H1 (cell line): Measurements from ENCODE around the gene S100A10. TPM values are rescaled to one million over a fixed set of nuclear protein-coding genes. Genes with fewer than 3 reads are reported as not detected.

Experiments used
- CTCF ChIA-PET: fragments of 300-600 bp; sonication (Branson Sonifier 250); formaldehyde crosslinking; loops from one replicate; lab custom pipeline; 2021; ENCODE audit not compliant: partially characterized antibody; lab: Charles Lee
- POLR2A ChIA-PET: fragments of 300-600 bp; sonication (Branson Sonifier 250); formaldehyde crosslinking; loops from one replicate; lab custom pipeline; 2021; ENCODE audit warnings: inconsistent platforms; ENCODE audit not compliant: partially characterized antibody; lab: Charles Lee
- DNase-seq, 2 experiments: peaks; one replicate each; pipeline versions ENCODE4 v3.0.0 to v3.0.0-alpha.2; 2010 to 2022; ENCODE audit warnings: low spot score in 2 of 2, low read depth in 1 of 2, mixed read lengths in 1 of 2
- FAIRE-seq: peaks from 2 replicates; lab custom pipeline; 2011; peaks lifted over from hg19 to GRCh38; lab: Jason Lieb, UNC
- H2AFZ ChIP-seq: 2 replicates; pipeline ENCODE4 v1.8.1; 2012; ENCODE audit warnings: low read length, inconsistent platforms
- H2AK5ac ChIP-seq: 2 replicates; pipeline ENCODE4 v1.6.1; 2013; ENCODE audit warnings: low read depth, low read length
- H2BK120ac ChIP-seq: replicated peaks from 2 replicates; pipeline ENCODE3; 2013; ENCODE audit warnings: low read depth, low read length, inconsistent platforms
- H2BK12ac ChIP-seq: 2 replicates; pipeline ENCODE4 v1.6.1; 2013; ENCODE audit warnings: low read depth, low read length
- H2BK15ac ChIP-seq: 2 replicates; pipeline ENCODE4 v1.6.1; 2013; ENCODE audit warnings: low read length
- H2BK20ac ChIP-seq: 2 replicates; pipeline ENCODE4 v1.6.1; 2013; ENCODE audit warnings: low read length
- H2BK5ac ChIP-seq: 2 replicates; pipeline ENCODE4 v1.6.1; 2013; ENCODE audit warnings: low read depth, low read length
- H3K14ac ChIP-seq: 2 replicates; pipeline ENCODE4 v1.6.1; 2013; ENCODE audit warnings: inconsistent platforms; ENCODE audit not compliant: insufficient read length
- H3K18ac ChIP-seq: 2 replicates; pipeline ENCODE4 v1.6.1; 2013; ENCODE audit warnings: low read length; ENCODE audit errors: extremely low read depth
- H3K23ac ChIP-seq: 2 replicates; pipeline ENCODE4 v1.6.1; 2013; ENCODE audit warnings: inconsistent platforms; ENCODE audit not compliant: insufficient read length
- H3K23me2 ChIP-seq: 2 replicates; pipeline ENCODE4 v1.6.1; 2013; ENCODE audit warnings: low read depth, low read length
- H3K27ac ChIP-seq: 2 replicates; pipeline ENCODE4 v1.6.1; 2011; ENCODE audit warnings: low read depth, low read length, inconsistent platforms
- H3K27me3 ChIP-seq, 4 experiments: replicated peaks in 1 of 4; 1 replicate in 1 of 4; 2 replicates in 3 of 4; pipeline versions ENCODE4 v1.6.1 to v1.8.1; 2011 to 2013; ENCODE audit warnings: low read length in 3 of 4, mild to moderate bottlenecking in 3 of 4, inconsistent platforms in 2 of 4, mixed read lengths in 2 of 4, moderate library complexity in 1 of 4; ENCODE audit not compliant: control insufficient read depth in 3 of 4, insufficient read depth in 3 of 4; ENCODE audit errors: extremely low read depth in 1 of 4
- H3K36me3 ChIP-seq, 4 experiments: 2 replicates each; pipeline versions ENCODE4 v1.6.1 to v1.8.1; 2011 to 2013; ENCODE audit warnings: mild to moderate bottlenecking in 4 of 4, low read length in 3 of 4, moderate library complexity in 2 of 4, control low read depth in 1 of 4, inconsistent platforms in 1 of 4; ENCODE audit not compliant: insufficient read depth in 4 of 4, control insufficient read depth in 2 of 4
- H3K4ac ChIP-seq: replicated peaks from 2 replicates; pipeline ENCODE3; 2013; ENCODE audit warnings: low read length, low read depth, mixed read lengths, inconsistent platforms; ENCODE audit not compliant: insufficient read length
- H3K4me1 ChIP-seq, 4 experiments: replicated peaks in 1 of 4; 1 replicate in 1 of 4; 2 replicates in 3 of 4; pipeline versions ENCODE4 v1.6.1 to v1.8.1; 2011 to 2013; ENCODE audit warnings: low read length in 3 of 4, inconsistent platforms in 2 of 4, mixed read lengths in 1 of 4; ENCODE audit not compliant: insufficient read depth in 4 of 4, control insufficient read depth in 3 of 4
- H3K4me2 ChIP-seq, 2 experiments: 2 replicates each; pipeline versions ENCODE4 v1.6.1 to v1.8.1; 2011 to 2013; ENCODE audit warnings: low read depth in 2 of 2, low read length in 2 of 2, control low read depth in 1 of 2, inconsistent platforms in 1 of 2, mild to moderate bottlenecking in 1 of 2; ENCODE audit not compliant: insufficient read depth in 1 of 2
- H3K4me3 ChIP-seq, 4 experiments: fragments of 200-600, 300-600 bp in 1 of 4; sonication (generic), shearing (Covaris generic), sonication (Bioruptor Twin) in 1 of 4; 2 replicates each; pipeline versions ENCODE4 v1.5.1 to v1.8.1; 2011 to 2016; ENCODE audit warnings: low read length in 4 of 4, low read depth in 3 of 4, control low read depth in 2 of 4, inconsistent platforms in 2 of 4, mild to moderate bottlenecking in 2 of 4, mixed read lengths in 1 of 4, moderate library complexity in 1 of 4; ENCODE audit not compliant: insufficient read depth in 2 of 4; ENCODE audit errors: extremely low read depth in 1 of 4
- H3K56ac ChIP-seq: replicated peaks from 2 replicates; pipeline ENCODE3; 2013; ENCODE audit warnings: low read depth, mild to moderate bottlenecking, mixed read lengths, low read length, inconsistent platforms; ENCODE audit not compliant: insufficient read length
- H3K79me1 ChIP-seq: 2 replicates; pipeline ENCODE4 v1.6.1; 2013; ENCODE audit warnings: low read depth, low read length, control low read depth
- H3K79me2 ChIP-seq, 2 experiments: 2 replicates each; pipeline versions ENCODE4 v1.6.1 to v1.8.1; 2012 to 2013; ENCODE audit warnings: low read length in 2 of 2, mild to moderate bottlenecking in 2 of 2, inconsistent platforms in 1 of 2; ENCODE audit not compliant: insufficient read depth in 2 of 2, control insufficient read depth in 1 of 2
- H3K9ac ChIP-seq, 4 experiments: replicated peaks in 1 of 4; 1 replicate in 1 of 4; 2 replicates in 3 of 4; pipeline versions ENCODE4 v1.6.1 to v1.8.1; 2011 to 2013; ENCODE audit warnings: low read depth in 3 of 4, low read length in 3 of 4, control low read depth in 2 of 4, mild to moderate bottlenecking in 2 of 4, moderate library complexity in 2 of 4, inconsistent platforms in 1 of 4; ENCODE audit errors: extremely low read depth in 1 of 4
- H3K9me3 ChIP-seq, 2 experiments: 2 replicates each; pipeline versions ENCODE4 v1.6.1 to v1.8.1; 2012 to 2013; ENCODE audit warnings: mild to moderate bottlenecking in 2 of 2, moderate library complexity in 2 of 2, control low read depth in 1 of 2, inconsistent platforms in 1 of 2, low read depth in 1 of 2, low read length in 1 of 2, mixed read lengths in 1 of 2; ENCODE audit not compliant: insufficient read depth in 2 of 2
- H4K20me1 ChIP-seq, 2 experiments: replicated peaks in 1 of 2; 2 replicates each; pipeline versions ENCODE3 to v1.8.1; 2011 to 2013; ENCODE audit warnings: inconsistent platforms in 2 of 2, low read length in 2 of 2, mild to moderate bottlenecking in 1 of 2; ENCODE audit not compliant: insufficient read depth in 2 of 2, control insufficient read depth in 1 of 2
- H4K5ac ChIP-seq: 2 replicates; pipeline ENCODE4 v1.6.1; 2013; ENCODE audit warnings: low read length, low read depth, mixed read lengths, inconsistent platforms; ENCODE audit not compliant: insufficient read length
- H4K8ac ChIP-seq: 2 replicates; pipeline ENCODE4 v1.8.0; 2013; ENCODE audit warnings: mild to moderate bottlenecking, moderate library complexity, low read length, inconsistent platforms; ENCODE audit not compliant: insufficient read depth; ENCODE audit errors: extremely low read depth
- H4K91ac ChIP-seq: replicated peaks from 2 replicates; pipeline ENCODE3; 2013; ENCODE audit warnings: low read length, mixed read lengths, inconsistent platforms; ENCODE audit not compliant: insufficient read length
- EP300 ChIP-seq, 2 experiments: IDR thresholded peaks; 1 replicate in 1 of 2; 2 replicates in 1 of 2; pipeline ENCODE4 v1.6.1; 2011 to 2012; ENCODE audit warnings: low read depth in 2 of 2, low read length in 2 of 2, mild to moderate bottlenecking in 2 of 2, borderline replicate concordance in 1 of 2, inconsistent platforms in 1 of 2, moderate library complexity in 1 of 2
- HDAC2 ChIP-seq, 2 experiments: fragments of 300-600 bp in 1 of 2; sonication (generic) in 1 of 2; IDR thresholded peaks; 2 replicates each; pipeline ENCODE4 v1.6.1; 2011 to 2012; ENCODE audit warnings: low read depth in 2 of 2, low read length in 2 of 2, mild to moderate bottlenecking in 2 of 2, moderate library complexity in 2 of 2, borderline replicate concordance in 1 of 2, inconsistent platforms in 1 of 2
- NRF1 ChIP-seq: IDR thresholded peaks from 2 replicates; pipeline ENCODE4 v1.6.1; 2011; ENCODE audit warnings: mild to moderate bottlenecking, low read depth, low read length, improper control_type of control experiment
- POLR2A ChIP-seq, 2 experiments: IDR thresholded peaks; 1 replicate in 1 of 2; 2 replicates in 1 of 2; pipeline ENCODE4 v1.6.1; 2011; ENCODE audit warnings: low read depth in 2 of 2, low read length in 2 of 2, mild to moderate bottlenecking in 2 of 2; ENCODE audit errors: control extremely low read depth in 1 of 2
- SIX5 ChIP-seq: IDR thresholded peaks from 2 replicates; pipeline ENCODE4 v1.6.1; 2011; ENCODE audit warnings: mild to moderate bottlenecking, low read depth, low read length
- SUZ12 ChIP-seq: fragments of 200-600 bp; sonication (generic); IDR thresholded peaks from 2 replicates; pipeline ENCODE4 v1.6.1; 2012; ENCODE audit warnings: mild to moderate bottlenecking, inconsistent platforms, low read length, moderate library complexity, mixed read lengths
- polyA plus RNA-seq, 7 experiments: library from polyadenylated mRNA; depleted of rRNA in 3 of 7; stranded (reverse) in 5 of 7; unstranded in 2 of 7; fragments of >200 nt in 5 of 7; fragments of 200-250 nt in 2 of 7; gene quantifications; 1 replicate in 5 of 7; 2 replicates in 1 of 7; 4 replicates in 1 of 7; pipeline versions ENCODE4 v1.2.1 to v1.2.3, GENCODE V29; 2011 to 2013; ENCODE audit warnings: missing spikeins in 2 of 7, mixed read lengths in 2 of 7
- total RNA-seq: library from RNA; stranded (reverse); fragmentation: NEBNext Ultra II Directional; extraction: Animal tissue kit (Norgen Biotek cat#: 25700); gene quantifications from 2 replicates; pipeline ENCODE4 v1.2.1, GENCODE V29; 2021

Gene S100A10
- total and polyA plus RNA-seq, 2 of the 8 experiments (the other 6 are each of a cell fraction or from before 2014, with no cell fraction given): 23.9 to 231 TPM

GRCh38 chr1:151966061-151966460 lies 27.6 kb downstream of the S100A10 start:
- no peak overlapping the region for H3K4ac ChIP-seq
- H3K79me2 ChIP-seq: no peaks in the 10 kb centered on the region
- ChIA-PET POLR2A (interaction anchor here (0.5 kb wide), 1 partner anchor 45 kb away, joined by 3 read pairs; no protein-coding TSS in a partner anchor), CTCF (interaction anchor here (1.2 to 15.6 kb wide), 5 partner anchors 13 to 75 kb away, joined by 3 to 553 read pairs (median 34); partner anchors contain the start of gene S100A10)
- H4K8ac ChIP-seq: no peak overlapping the region
- H2BK120ac ChIP-seq: no peak overlapping the region
- no peak overlapping the region for H4K91ac ChIP-seq
- no peak overlapping the region for H3K27ac ChIP-seq
- H2AFZ ChIP-seq: no peak overlapping the region
- H3K27me3 ChIP-seq: no peaks in the 10 kb centered on the region
- no peak overlapping the region for H3K56ac ChIP-seq
- no peak overlapping the region for H2AK5ac ChIP-seq
- DNase-seq (no peak), FAIRE-seq (no peak)
- TF ChIP-seq NRF1 (no peak), SUZ12 (no peak), POLR2A (IDR thresholded peaks at IDR 0.05; ENCODE audit: control extremely low read depth in 1 of 2, low read depth in 2 of 2, low read length in 2 of 2) (no peak), EP300 (IDR thresholded peaks at IDR 0.05; ENCODE audit: borderline replicate concordance in 1 of 2, low read depth in 2 of 2, low read length in 2 of 2) (no peak), SIX5 (no peak), HDAC2 (IDR thresholded peaks at IDR 0.05; ENCODE audit: borderline replicate concordance in 1 of 2, low read depth in 2 of 2, low read length in 2 of 2) (no peak)
- H3K9ac ChIP-seq: no peak overlapping the region
- no peak overlapping the region for H2BK12ac ChIP-seq
- H3K4me1 ChIP-seq: peaks cover 0 to 4% (median 0%) of the 10 kb centered on the region in 4 experiments; a peak in 3 of 7 replicates
- no peak overlapping the region for H2BK5ac ChIP-seq
- no peak overlapping the region for H3K4me3 ChIP-seq
- H4K20me1 ChIP-seq: no peaks in the 10 kb centered on the region
- no peak overlapping the region for H3K4me2 ChIP-seq
- no peaks in the 10 kb centered on the region for H3K36me3 ChIP-seq
- no peak overlapping the region for H3K14ac ChIP-seq
- H3K23me2 ChIP-seq: no peaks in the 10 kb centered on the region; the same call in 1 of the 2 replicates
- H4K5ac ChIP-seq: no peak overlapping the region
- H3K79me1 ChIP-seq: no peaks in the 10 kb centered on the region
- no peak overlapping the region for H2BK15ac ChIP-seq
- no peak overlapping the region for H2BK20ac ChIP-seq
- H3K9me3 ChIP-seq: no peaks in the 10 kb centered on the region
- no peak overlapping the region for H3K23ac ChIP-seq
- H3K18ac ChIP-seq: no peak overlapping the region
